H1 (cell line): ENCODE results near the gene CACNG5.

Experiments
- CBX5 ChIP-seq: fragments of 300-800, 300-1000 bp; sonication (generic); IDR thresholded peaks from 2 replicates; pipeline ENCODE4 v1.7.1; 2016; ENCODE audit warnings: antibody characterized with exemption, low read length, low read depth
- CHD2 ChIP-seq: IDR thresholded peaks from 2 replicates; pipeline ENCODE4 v1.6.1; 2012; ENCODE audit warnings: low read length, improper control_type of control experiment
- CREB1 ChIP-seq: IDR thresholded peaks from 2 replicates; pipeline ENCODE4 v1.6.1; 2012; ENCODE audit warnings: inconsistent platforms
- EZH2 ChIP-seq: fragments of 200-600 bp; sonication (generic); IDR thresholded peaks from 2 replicates; pipeline ENCODE4 v1.7.1; 2012; ENCODE audit warnings: low read depth, mild to moderate bottlenecking, moderate library complexity, low read length, inconsistent platforms; ENCODE audit not compliant: severe bottlenecking
- JUN ChIP-seq: IDR thresholded peaks from 2 replicates; pipeline ENCODE4 v1.6.1; 2011; ENCODE audit warnings: low read depth, mild to moderate bottlenecking, improper control_type of control experiment, low read length
- MAFK ChIP-seq: IDR thresholded peaks from 2 replicates; pipeline ENCODE4 v1.6.1; 2012; ENCODE audit warnings: low read depth, mild to moderate bottlenecking, improper control_type of control experiment, low read length
- POLR2A ChIP-seq, 2 experiments: IDR thresholded peaks; 1 replicate in 1 of 2; 2 replicates in 1 of 2; pipeline ENCODE4 v1.6.1; 2011; ENCODE audit warnings: low read depth in 2 of 2, low read length in 2 of 2, mild to moderate bottlenecking in 2 of 2; ENCODE audit errors: control extremely low read depth in 1 of 2
- POLR2AphosphoS5 ChIP-seq: IDR thresholded peaks from 2 replicates; pipeline ENCODE4 v1.6.1; 2011; ENCODE audit warnings: low read depth, low read length
- RNF2 ChIP-seq: fragments of 200-900, 300-1000 bp; sonication (generic); IDR thresholded peaks from 2 replicates; pipeline ENCODE4 v1.7.1; 2016; ENCODE audit warnings: borderline replicate concordance, low read depth, mild to moderate bottlenecking, antibody characterized with exemption, low read length; ENCODE audit not compliant: poor library complexity, severe bottlenecking; ENCODE audit errors: missing control alignments
- SP1 ChIP-seq: IDR thresholded peaks from 2 replicates; pipeline ENCODE4 v1.6.1; 2011; ENCODE audit warnings: low read depth, low read length
- TF ChIP-seq, protein P1 (sequence below), 3 experiments: IDR thresholded peaks; 1 replicate in 2 of 3; 2 replicates in 1 of 3; pipeline versions ENCODE4 v1.5.1 to v1.6.1; 2011; ENCODE audit warnings: low read length in 3 of 3, mild to moderate bottlenecking in 3 of 3, inconsistent platforms in 2 of 3, low read depth in 1 of 3, moderate library complexity in 1 of 3; ENCODE audit not compliant: insufficient read depth in 1 of 3; ENCODE audit errors: control extremely low read depth in 1 of 3
- TF ChIP-seq, protein P2 (sequence below): IDR thresholded peaks from 2 replicates; pipeline ENCODE4 v1.6.1; 2011; ENCODE audit warnings: low read depth, mild to moderate bottlenecking, low read length; ENCODE audit not compliant: insufficient read depth

DNA sequence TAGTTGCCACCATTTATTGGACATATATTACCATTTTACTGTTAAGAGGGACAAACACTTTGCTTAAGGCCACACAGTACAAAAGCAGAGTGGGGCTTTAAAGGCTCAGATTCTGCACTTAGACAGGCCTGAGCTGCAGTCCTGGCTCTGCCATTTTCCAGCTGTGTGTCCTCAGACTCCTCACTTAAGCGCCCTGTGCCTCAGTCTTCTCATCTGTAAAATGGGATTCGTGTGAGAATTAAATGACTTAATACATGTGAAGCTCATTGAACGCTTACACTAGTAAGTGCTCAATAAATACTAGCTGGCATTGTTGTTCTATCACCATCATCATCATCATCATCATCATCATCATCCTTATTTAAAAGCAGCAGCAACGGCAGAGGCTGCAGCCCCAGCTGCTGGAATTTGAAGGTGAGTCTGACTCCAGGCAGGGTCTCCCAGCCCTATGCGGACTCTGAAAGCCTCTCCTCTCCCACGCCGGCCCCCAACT is 445 bp upstream of the CACNG5 start:
- TF ChIP-seq, protein P1, sequence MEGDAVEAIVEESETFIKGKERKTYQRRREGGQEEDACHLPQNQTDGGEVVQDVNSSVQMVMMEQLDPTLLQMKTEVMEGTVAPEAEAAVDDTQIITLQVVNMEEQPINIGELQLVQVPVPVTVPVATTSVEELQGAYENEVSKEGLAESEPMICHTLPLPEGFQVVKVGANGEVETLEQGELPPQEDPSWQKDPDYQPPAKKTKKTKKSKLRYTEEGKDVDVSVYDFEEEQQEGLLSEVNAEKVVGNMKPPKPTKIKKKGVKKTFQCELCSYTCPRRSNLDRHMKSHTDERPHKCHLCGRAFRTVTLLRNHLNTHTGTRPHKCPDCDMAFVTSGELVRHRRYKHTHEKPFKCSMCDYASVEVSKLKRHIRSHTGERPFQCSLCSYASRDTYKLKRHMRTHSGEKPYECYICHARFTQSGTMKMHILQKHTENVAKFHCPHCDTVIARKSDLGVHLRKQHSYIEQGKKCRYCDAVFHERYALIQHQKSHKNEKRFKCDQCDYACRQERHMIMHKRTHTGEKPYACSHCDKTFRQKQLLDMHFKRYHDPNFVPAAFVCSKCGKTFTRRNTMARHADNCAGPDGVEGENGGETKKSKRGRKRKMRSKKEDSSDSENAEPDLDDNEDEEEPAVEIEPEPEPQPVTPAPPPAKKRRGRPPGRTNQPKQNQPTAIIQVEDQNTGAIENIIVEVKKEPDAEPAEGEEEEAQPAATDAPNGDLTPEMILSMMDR (IDR thresholded peaks at IDR 0.05; ENCODE audit: control extremely low read depth in 1 of 3, insufficient read depth in 1 of 3, low read depth in 1 of 3, low read length in 3 of 3) = no peak
- TF ChIP-seq, protein P2, sequence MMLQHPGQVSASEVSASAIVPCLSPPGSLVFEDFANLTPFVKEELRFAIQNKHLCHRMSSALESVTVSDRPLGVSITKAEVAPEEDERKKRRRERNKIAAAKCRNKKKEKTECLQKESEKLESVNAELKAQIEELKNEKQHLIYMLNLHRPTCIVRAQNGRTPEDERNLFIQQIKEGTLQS = no peak
- TF ChIP-seq CBX5 (no peak), MAFK (no peak), EZH2 (no peak), POLR2A (IDR thresholded peaks at IDR 0.05; ENCODE audit: control extremely low read depth in 1 of 2, low read depth in 2 of 2, low read length in 2 of 2) (no peak), CREB1 (no peak), POLR2AphosphoS5 (no peak), RNF2 (no peak), SP1 (no peak), CHD2 (no peak), JUN (no peak)
